ENCODE results near the gene ATXN7L1.

ATXN7L1 gene, protein sequence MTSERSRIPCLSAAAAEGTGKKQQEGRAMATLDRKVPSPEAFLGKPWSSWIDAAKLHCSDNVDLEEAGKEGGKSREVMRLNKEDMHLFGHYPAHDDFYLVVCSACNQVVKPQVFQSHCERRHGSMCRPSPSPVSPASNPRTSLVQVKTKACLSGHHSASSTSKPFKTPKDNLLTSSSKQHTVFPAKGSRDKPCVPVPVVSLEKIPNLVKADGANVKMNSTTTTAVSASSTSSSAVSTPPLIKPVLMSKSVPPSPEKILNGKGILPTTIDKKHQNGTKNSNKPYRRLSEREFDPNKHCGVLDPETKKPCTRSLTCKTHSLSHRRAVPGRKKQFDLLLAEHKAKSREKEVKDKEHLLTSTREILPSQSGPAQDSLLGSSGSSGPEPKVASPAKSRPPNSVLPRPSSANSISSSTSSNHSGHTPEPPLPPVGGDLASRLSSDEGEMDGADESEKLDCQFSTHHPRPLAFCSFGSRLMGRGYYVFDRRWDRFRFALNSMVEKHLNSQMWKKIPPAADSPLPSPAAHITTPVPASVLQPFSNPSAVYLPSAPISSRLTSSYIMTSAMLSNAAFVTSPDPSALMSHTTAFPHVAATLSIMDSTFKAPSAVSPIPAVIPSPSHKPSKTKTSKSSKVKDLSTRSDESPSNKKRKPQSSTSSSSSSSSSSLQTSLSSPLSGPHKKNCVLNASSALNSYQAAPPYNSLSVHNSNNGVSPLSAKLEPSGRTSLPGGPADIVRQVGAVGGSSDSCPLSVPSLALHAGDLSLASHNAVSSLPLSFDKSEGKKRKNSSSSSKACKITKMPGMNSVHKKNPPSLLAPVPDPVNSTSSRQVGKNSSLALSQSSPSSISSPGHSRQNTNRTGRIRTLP

DNA sequence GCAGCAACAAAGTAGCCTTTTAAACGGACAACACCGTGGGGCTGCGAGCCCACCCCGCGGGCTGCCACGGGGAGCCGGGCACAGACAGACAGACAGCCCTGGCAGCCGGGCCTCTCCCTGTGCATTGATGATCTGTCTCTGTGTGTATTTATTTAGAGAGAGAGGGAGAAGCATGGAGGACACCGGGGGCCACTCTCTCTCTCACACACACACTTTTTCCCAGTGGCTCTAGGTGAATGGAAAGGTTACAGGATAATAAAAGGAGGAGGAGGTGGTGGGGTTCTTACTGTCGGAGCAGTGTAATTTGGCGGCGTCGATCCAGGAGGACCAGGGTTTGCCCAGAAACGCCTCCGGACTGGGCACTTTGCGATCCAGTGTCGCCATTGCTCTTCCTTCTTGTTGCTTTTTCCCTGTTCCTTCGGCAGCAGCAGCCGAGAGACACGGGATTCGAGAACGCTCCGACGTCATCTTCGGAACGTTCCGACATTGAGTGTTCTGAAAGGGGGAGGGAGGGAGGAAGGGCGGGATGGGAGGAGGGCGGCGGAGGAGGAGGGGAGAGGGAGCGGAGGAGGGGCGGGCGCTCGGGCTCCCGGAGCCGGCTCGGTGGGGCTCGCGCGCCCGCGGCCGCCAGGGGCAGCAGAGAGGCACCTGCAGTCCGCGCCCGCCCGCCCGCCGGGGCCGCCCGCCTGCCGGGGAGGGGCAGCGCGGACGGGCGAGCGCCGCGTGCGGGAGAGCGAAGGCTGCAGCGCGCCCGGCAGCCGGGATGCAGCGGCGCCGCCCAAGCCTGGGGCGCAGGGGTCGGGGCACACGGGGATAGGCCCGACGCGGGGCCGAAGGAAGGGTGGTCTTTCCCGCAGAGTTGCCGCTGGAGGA is at the start of gene ATXN7L1:
TSS of gene ATXN7L1 (minus strand) at position 509 of the 873 bp plus-strand sequence. CDS start at position 468, 41 bp downstream.
- ChIA-PET CTCF (interaction anchor here (0.7 to 4.2 kb wide), 8 partner anchors 8 to 857 kb away, joined by 3 to 19 read pairs (median 4); no protein-coding TSS in a partner anchor), POLR2A (no interaction called here)
- Histone ChIP-seq H3K4me3 (ENCODE audit: low read depth, low read length) (peak within 1 kb of the TSS; percentile 89), H3K9me3 (ENCODE audit: control insufficient read depth, insufficient read depth, low read depth, low read length) (no peaks in the 10 kb centered on the region), H3K4me1 (ENCODE audit: control insufficient read depth, insufficient read depth, low read length) (peaks cover 5% of the 10 kb centered on the region), H3K27ac (ENCODE audit: extremely low read depth, low read depth, low read length) (peak within 1 kb of the TSS; percentile 62), H3K36me3 (ENCODE audit: control insufficient read depth in 2 of 2, insufficient read depth in 1 of 2, low read length in 2 of 2) (no peaks in the 10 kb centered on the region)
- TF ChIP-seq ZNF16 (tag by site-specific recombination; IDR thresholded peaks at IDR 0.05; ENCODE audit: low read depth) (no peak), BCL11A (tag by site-specific recombination; IDR thresholded peaks at IDR 0.05; ENCODE audit: low read depth) (no peak), INSM2 (tag by site-specific recombination; IDR thresholded peaks at IDR 0.05) (no peak), IKZF3 (tag by site-specific recombination; IDR thresholded peaks at IDR 0.05) (peak; percentile 71; the same call in 1 of the 2 replicates), ZNF2 (tag by site-specific recombination; IDR thresholded peaks at IDR 0.05) (peak; percentile 59), ZNF280C (tag by site-specific recombination; IDR thresholded peaks at IDR 0.05) (no peak), ZSCAN16 (tag by site-specific recombination; IDR thresholded peaks at IDR 0.05) (no peak), PRDM6 (tag by site-specific recombination; IDR thresholded peaks at IDR 0.05) (no peak), ZNF660 (tag by site-specific recombination; IDR thresholded peaks at IDR 0.05) (peak; percentile 46; the same call in 1 of the 2 replicates), ZSCAN30 (tag by site-specific recombination; IDR thresholded peaks at IDR 0.05) (no peak), ZNF768 (tag by site-specific recombination; IDR thresholded peaks at IDR 0.05) (0 out of 2 replicates have a peak, but pooled peaks have one; percentile 4), ZNF558 (tag by site-specific recombination; IDR thresholded peaks at IDR 0.05) (no peak), WT1 (tag by site-specific recombination; IDR thresholded peaks at IDR 0.05) (no peak), ZNF596 (tag by site-specific recombination; IDR thresholded peaks at IDR 0.05) (peak; percentile 66; the same call in 1 of the 2 replicates), ZNF311 (tag by site-specific recombination; IDR thresholded peaks at IDR 0.05; ENCODE audit: borderline replicate concordance) (no peak), ZNF23 (tag by site-specific recombination; IDR thresholded peaks at IDR 0.05; ENCODE audit: borderline replicate concordance) (no peak), ZSCAN23 (tag by site-specific recombination; IDR thresholded peaks at IDR 0.05) (no peak), ZBTB11 (tag by site-specific recombination; conservative IDR thresholded peaks at IDR 0.05; ENCODE audit: low read depth) (no peak), ZNF341 (tag by site-specific recombination; IDR thresholded peaks at IDR 0.05; ENCODE audit: low read depth) (peak; percentile 70), GLI2 (tag by site-specific recombination; IDR thresholded peaks at IDR 0.05; ENCODE audit: borderline replicate concordance, low read depth) (no peak), YY2 (tag by site-specific recombination; IDR thresholded peaks at IDR 0.05) (peak; percentile 90), GFI1B (tag by site-specific recombination; IDR thresholded peaks at IDR 0.05) (no peak), ZFP69B (tag by site-specific recombination; IDR thresholded peaks at IDR 0.05) (no peak), ZNF610 (tag by site-specific recombination; IDR thresholded peaks at IDR 0.05; ENCODE audit: borderline replicate concordance) (no peak), ZNF561 (tag by site-specific recombination; IDR thresholded peaks at IDR 0.05; ENCODE audit: borderline replicate concordance) (peak; percentile 51; the same call in 1 of the 2 replicates)

Data from HEK293 (cell line).